ACC112 (cell line): ENCODE data around the gene LMOD3.

Source experiments
- H2AFZ ChIP-seq: fragments of 200-600 bp; sonication (generic); one replicate; pipeline ENCODE4 v1.6.0; 2017; ENCODE audit warnings: antibody characterized with exemption, low read length; ENCODE audit not compliant: unreplicated experiment
- H3K27ac ChIP-seq: fragments of 200-600 bp; sonication (generic); 2 replicates; pipeline ENCODE4 v1.5.1; 2014; ENCODE audit warnings: low read depth, mild to moderate bottlenecking, antibody characterized with exemption, low read length, moderate library complexity
- H3K27me3 ChIP-seq: fragments of 200-600 bp; sonication (generic); 2 replicates; pipeline ENCODE4 v1.6.1; 2014; ENCODE audit warnings: mild to moderate bottlenecking, antibody characterized with exemption, low read length, moderate library complexity, mixed read lengths; ENCODE audit not compliant: insufficient read depth
- H3K36me3 ChIP-seq: fragments of 200-600 bp; sonication (generic); 2 replicates; pipeline ENCODE4 v1.6.1; 2016; ENCODE audit warnings: mild to moderate bottlenecking, antibody characterized with exemption, low read length, moderate library complexity, mixed read lengths; ENCODE audit not compliant: insufficient read depth
- H3K4me1 ChIP-seq: fragments of 200-600 bp; sonication (generic); one replicate; pipeline ENCODE4 v1.6.1; 2016; ENCODE audit warnings: low read length, mixed read lengths; ENCODE audit not compliant: insufficient read depth, unreplicated experiment, control insufficient read depth
- H3K4me3 ChIP-seq: fragments of 200-600 bp; sonication (generic); 2 replicates; pipeline ENCODE4 v1.5.1; 2014; ENCODE audit warnings: mild to moderate bottlenecking, low read depth, low read length
- H3K79me2 ChIP-seq: fragments of 200-600 bp; sonication (generic); one replicate; pipeline ENCODE4 v1.6.0; 2016; ENCODE audit warnings: low read length; ENCODE audit not compliant: control insufficient read depth, unreplicated experiment, insufficient read depth

LMOD3 gene

DNA sequence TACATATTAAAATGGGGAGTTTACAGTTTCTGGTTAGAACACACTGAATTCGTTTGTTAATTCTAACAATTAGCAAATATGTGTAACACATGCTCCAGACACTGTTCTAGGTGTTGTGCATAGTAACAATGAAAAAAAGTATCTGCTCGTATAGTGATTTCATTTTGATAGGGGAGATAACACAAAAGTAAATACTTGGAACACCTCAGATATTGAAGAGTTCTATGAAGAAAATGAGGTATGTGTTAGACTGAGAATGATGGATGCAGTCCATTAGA lies 63.5 kb downstream of the LMOD3 start:
- H2AFZ ChIP-seq, result no peak overlapping the region
- H3K4me1 ChIP-seq, result no peaks in the 10 kb centered on the region
- H3K79me2 ChIP-seq, result no peaks in the 10 kb centered on the region
- H3K27ac ChIP-seq, result no peak overlapping the region
- peaks cover 46% of the 10 kb centered on the region for H3K36me3 ChIP-seq
- H3K4me3 ChIP-seq, result no peak overlapping the region
- no peaks in the 10 kb centered on the region for H3K27me3 ChIP-seq

DNA sequence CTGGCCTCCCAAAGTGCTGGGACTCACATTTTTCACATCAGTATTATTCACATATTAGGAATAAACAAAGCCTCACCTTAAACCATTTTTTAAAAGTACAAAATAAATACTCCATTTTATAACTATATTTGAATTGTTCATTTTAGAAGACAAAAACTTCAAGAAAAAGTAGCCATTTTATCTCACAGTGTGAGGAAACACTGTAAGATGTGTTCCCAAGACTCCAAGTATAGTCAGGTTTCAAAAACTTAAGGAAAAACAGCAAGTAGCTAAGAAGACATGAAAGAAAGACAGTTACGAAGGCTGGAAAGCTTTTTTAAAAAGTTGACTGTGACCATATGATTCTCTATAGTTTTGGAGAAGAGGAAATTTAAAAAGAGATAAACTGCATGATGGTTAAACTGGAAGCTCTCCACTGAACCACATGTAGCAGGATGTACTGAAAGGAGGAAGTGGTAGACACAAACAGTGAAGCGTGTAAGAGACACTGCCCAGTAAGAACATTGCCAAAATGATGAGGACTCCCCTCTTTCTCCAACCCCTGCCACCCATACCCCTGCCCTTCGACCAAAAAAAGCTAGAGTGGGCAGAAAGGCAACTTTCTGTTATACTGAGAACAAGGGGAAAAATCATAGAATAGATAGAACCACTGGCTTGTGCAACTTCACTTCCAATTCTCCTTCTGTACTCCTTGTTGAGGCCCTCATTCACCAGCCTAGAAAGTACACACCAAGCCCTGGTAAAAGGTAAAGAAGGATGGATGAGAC lies 64.0 kb downstream of the LMOD3 start:
- Histone ChIP-seq H3K4me3 (no peak overlapping the region), H3K27ac (no peak overlapping the region), H3K27me3 (no peaks in the 10 kb centered on the region), H3K4me1 (no peaks in the 10 kb centered on the region), H3K79me2 (no peaks in the 10 kb centered on the region), H2AFZ (no peak overlapping the region), H3K36me3 (peaks cover 46% of the 10 kb centered on the region)
